Uterus (tissue), 2 donors: Measurements from ENCODE around the gene HSD3B7.

Experiments
- CTCF ChIP-seq, 4 experiments: fragments of 200-600 bp in 2 of 4; fragments of 450-650 bp in 2 of 4; sonication (generic) in 2 of 4; IDR thresholded peaks; one replicate each; pipeline ENCODE4 v1.5.1; 2016 to 2019; ENCODE audit warnings: antibody characterized with exemption in 4 of 4, mild to moderate bottlenecking in 2 of 4, moderate library complexity in 1 of 4
- POLR2A ChIP-seq, 2 donors: fragments of 450-650 bp; IDR thresholded peaks; one replicate each; pipeline ENCODE4 v1.6.1; 2016; ENCODE audit warnings: antibody characterized with exemption in 2 of 2, mild to moderate bottlenecking in 1 of 2, moderate library complexity in 1 of 2

DNA sequence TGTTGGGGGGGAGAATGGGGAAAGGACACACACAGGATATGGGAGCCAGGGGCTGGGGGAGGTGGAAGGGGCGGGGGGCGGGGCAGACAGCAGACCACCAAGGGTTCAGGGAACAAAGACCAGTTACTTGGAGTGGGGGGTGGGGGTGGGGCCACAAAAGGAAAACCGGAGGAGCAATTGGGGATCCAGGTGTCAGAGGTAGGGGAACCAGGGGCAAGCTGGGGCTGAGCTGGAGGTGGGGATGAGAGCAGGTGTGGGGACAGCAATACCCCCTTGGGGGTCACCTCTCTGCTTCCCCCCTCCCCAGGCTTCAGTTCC lies 37.5 kb upstream of the HSD3B7 start:
- TF ChIP-seq CTCF (IDR thresholded peaks at IDR 0.05) (no peak), POLR2A (IDR thresholded peaks at IDR 0.05) (no peak)
